ENCODE results near the gene APOBEC3C.
"Not testable (repeated sequence)": the region's sequence is repeated elsewhere in the genome, so short reads cannot be mapped to it uniquely, and the experiment has no call there.

DNA sequence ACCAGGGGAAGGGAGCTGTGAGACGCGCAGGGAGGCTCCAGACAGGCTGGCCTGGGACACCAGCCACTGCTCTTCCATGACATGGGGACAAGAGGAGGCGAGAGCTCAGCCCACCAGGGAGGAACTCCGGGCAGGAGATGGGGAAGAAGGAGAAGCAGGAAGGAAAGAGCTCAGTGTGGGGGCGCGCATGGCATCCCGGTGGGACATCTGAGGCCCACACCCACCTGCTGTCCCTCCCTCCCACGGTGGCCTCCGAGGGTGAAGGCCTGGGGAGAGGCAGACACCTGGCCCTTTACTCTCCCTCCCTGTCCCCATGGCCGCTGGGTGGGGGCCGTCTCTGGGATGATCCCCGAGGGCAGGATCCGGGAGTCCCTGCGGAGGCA lies 26.1 kb downstream of the APOBEC3C start:
- TF ChIP-seq, protein P1, sequence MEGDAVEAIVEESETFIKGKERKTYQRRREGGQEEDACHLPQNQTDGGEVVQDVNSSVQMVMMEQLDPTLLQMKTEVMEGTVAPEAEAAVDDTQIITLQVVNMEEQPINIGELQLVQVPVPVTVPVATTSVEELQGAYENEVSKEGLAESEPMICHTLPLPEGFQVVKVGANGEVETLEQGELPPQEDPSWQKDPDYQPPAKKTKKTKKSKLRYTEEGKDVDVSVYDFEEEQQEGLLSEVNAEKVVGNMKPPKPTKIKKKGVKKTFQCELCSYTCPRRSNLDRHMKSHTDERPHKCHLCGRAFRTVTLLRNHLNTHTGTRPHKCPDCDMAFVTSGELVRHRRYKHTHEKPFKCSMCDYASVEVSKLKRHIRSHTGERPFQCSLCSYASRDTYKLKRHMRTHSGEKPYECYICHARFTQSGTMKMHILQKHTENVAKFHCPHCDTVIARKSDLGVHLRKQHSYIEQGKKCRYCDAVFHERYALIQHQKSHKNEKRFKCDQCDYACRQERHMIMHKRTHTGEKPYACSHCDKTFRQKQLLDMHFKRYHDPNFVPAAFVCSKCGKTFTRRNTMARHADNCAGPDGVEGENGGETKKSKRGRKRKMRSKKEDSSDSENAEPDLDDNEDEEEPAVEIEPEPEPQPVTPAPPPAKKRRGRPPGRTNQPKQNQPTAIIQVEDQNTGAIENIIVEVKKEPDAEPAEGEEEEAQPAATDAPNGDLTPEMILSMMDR (IDR thresholded peaks at IDR 0.05; ENCODE audit: low read depth, low read length, poor library complexity, severe bottlenecking) = not testable (repeated sequence)
- not testable (repeated sequence) for TF ChIP-seq EZH2phosphoT487 (IDR thresholded peaks at IDR 0.05; ENCODE audit: borderline replicate concordance, low read length)

Measured in DOHH2 (cell line).